GM06990 (cell line): ENCODE data around the gene AUTS2.

Experiments used
- DNase-seq: peaks from one replicate; pipeline ENCODE4 v3.0.0-alpha.2; 2011; ENCODE audit not compliant: insufficient read length; ENCODE audit errors: extremely low read depth
- H3K27me3 ChIP-seq: replicated peaks from 2 replicates; pipeline ENCODE4 v1.6.0; 2011; ENCODE audit warnings: low read length; ENCODE audit not compliant: control insufficient read depth, insufficient read depth
- H3K36me3 ChIP-seq: 2 replicates; pipeline ENCODE4 v1.5.1; 2011; ENCODE audit warnings: low read length; ENCODE audit not compliant: control insufficient read depth, insufficient read depth
- H3K4me3 ChIP-seq: replicated peaks from 2 replicates; pipeline ENCODE4 v1.5.1; 2011; ENCODE audit warnings: low read depth, mild to moderate bottlenecking, control low read depth, low read length
- CTCF ChIP-seq: IDR thresholded peaks from 2 replicates; pipeline ENCODE4 v1.5.1; 2011; ENCODE audit warnings: low read length, control low read depth, mild to moderate bottlenecking, inconsistent platforms; ENCODE audit not compliant: insufficient read depth, poor library complexity, severe bottlenecking

The AUTS2 gene

GRCh38 chr7:70416347-70416985 is 818.2 kb downstream of the AUTS2 start:
- Histone ChIP-seq H3K4me3 (no peak overlapping the region), H3K27me3 (no peaks in the 10 kb centered on the region), H3K36me3 (no peaks in the 10 kb centered on the region)
- peak; percentile 81 for DNase-seq
- no peak for TF ChIP-seq CTCF

DNA sequence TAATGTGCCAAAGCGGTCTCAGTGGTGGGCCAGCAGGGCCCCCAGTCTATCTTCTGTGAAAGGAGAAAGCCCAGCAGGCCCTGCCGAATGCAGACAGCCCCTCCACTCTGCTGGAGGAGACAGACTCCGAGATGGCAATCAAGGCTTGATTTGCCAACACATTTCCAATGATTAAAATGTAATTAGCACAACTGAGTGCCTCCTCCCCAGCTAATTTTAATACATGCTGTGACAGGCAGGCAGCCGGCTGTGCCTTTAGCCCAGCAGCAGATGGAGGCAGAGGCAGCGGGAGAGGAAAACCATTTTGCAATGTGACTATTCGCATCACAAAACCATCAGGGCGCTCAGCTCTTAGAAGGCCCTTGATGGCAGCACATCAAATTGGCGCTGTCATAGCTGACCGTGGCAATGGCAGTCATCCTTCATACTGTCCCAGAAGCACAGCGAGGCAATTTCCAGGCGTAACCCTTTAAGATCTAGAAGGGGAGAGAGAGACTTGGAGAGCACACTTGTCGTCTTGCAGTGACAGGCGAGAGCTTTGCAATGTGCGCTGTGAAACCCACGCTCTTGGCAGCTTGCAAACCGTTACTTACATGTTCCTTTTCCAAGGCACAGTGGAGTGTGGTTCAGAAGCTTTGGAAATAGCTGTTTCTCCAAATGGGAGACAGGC is 818.8 kb downstream of the AUTS2 start:
- Histone ChIP-seq H3K27me3 (no peaks in the 10 kb centered on the region), H3K4me3 (no peak overlapping the region), H3K36me3 (no peaks in the 10 kb centered on the region)
- no peak for DNase-seq
- TF ChIP-seq CTCF, result no peak

DNA sequence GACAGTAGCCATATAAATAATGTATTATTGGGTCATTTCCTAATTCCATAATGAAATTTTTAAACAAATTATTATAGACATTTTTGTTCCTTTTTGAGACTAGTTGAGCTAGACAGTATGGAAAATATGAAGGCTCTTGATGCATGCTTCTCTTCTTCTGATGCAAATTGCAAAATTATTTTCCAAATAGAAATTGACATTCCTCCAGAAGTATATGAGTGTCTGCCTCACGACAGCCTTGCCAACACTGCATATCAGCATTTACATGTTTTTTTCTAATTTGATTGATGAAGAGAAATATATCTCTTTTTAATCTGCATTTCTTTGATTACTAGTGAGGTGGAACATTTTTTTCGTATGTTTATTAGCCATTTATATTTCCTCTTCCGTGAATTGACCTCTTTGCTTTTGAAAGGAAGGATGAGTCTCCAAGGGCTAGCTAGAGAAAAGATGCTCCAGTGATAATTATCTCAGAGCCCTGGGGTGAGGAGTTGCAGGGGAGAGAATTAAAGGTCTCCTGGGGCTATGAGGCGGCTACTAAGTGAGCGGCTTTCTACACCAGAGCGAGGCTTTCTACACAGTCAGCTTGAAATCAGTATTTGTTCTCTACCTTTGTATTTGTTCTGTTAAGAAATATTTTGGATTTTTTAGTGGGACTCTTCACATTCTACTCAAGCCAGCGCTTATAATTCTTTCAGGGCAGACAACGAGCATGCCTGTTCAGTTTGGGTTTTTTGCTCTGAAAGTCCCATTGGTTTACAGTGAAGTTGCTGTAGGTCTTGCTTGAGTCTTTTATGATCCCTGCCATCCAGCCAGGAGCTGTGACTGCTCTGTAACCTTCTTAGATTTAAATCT is 821.5 kb downstream of the AUTS2 start:
- Histone ChIP-seq H3K27me3 (no peaks in the 10 kb centered on the region), H3K36me3 (no peaks in the 10 kb centered on the region), H3K4me3 (no peak overlapping the region)
- TF ChIP-seq CTCF, result no peak
- no peak for DNase-seq

- Histone ChIP-seq H3K36me3 (no peaks in the 10 kb centered on the region), H3K27me3 (no peaks in the 10 kb centered on the region), H3K4me3 (no peak overlapping the region)
- no peak for DNase-seq
- TF ChIP-seq CTCF, result no peak
Observed at GRCh38 chr7:70420381-70420662, 822.0 kb downstream of the AUTS2 start.

DNA sequence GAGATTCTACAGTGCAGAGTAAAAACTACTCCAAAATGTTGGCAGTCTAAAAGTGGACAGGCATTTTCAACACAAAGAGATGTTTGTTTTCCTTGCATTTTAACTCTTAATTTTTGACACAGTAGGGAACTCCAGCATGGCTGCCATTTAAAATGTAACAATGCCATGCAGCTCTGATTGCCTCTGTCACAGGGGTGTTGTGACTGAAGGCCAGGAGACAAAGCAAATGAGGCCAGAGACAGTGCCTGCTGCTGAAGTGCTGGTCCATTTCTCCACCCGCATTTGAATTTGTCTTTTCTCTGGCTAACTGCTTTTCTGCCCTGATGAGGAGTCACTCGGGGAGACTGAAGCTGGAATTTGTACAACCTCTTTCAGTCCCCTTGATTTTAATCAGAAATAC is 823.0 kb downstream of the AUTS2 start:
- Histone ChIP-seq H3K27me3 (no peaks in the 10 kb centered on the region), H3K36me3 (no peaks in the 10 kb centered on the region), H3K4me3 (no peak overlapping the region)
- DNase-seq, result no peak
- TF ChIP-seq CTCF, result no peak
